Embryonic facial prominence (tissue), 1 donor: Measurements from ENCODE around the gene TUBB2B.
"Not testable (repeated sequence)": the region's sequence is repeated elsewhere in the genome, so short reads cannot be mapped to it uniquely, and the experiment has no call there.

Experiments
- DNase-seq: peaks from one replicate; pipeline ENCODE4 v3.0.0-alpha.2; 2016; ENCODE audit errors: extremely low spot score

The TUBB2B gene

GRCh38 chr6:3258720-3259490, 31.5 kb upstream of the TUBB2B start, which contains the start of gene PSMG4:
TSS of gene PSMG4 (plus strand) at chr6:3258947. CDS start at chr6:3259023, 76 bp downstream.
- DNase-seq = peak; percentile 78

GRCh38 chr6:3258201-3258600, 30.7 kb upstream of the TUBB2B start:
- no peak for DNase-seq

GRCh38 chr6:3253597-3253961, 26.1 kb upstream of the TUBB2B start:
- no peak for DNase-seq

GRCh38 chr6:3252861-3253596, 25.6 kb upstream of the TUBB2B start:
- no peak for DNase-seq

GRCh38 chr6:3252369-3252768, 24.9 kb upstream of the TUBB2B start:
- DNase-seq = no peak

GRCh38 chr6:3251462-3252314, 24.2 kb upstream of the TUBB2B start:
- no peak for DNase-seq

- DNase-seq = no peak
These were observed 22.8 kb upstream of the TUBB2B start for GRCh38 chr6:3250231-3250675.

GRCh38 chr6:3249821-3250220, 22.4 kb upstream of the TUBB2B start:
- DNase-seq = no peak

GRCh38 chr6:3247255-3248146, 20.0 kb upstream of the TUBB2B start:
- DNase-seq = no peak

- no peak for DNase-seq
These were observed 17.8 kb upstream of the TUBB2B start for GRCh38 chr6:3245216-3245615.

GRCh38 chr6:3244832-3245161, 17.3 kb upstream of the TUBB2B start:
- not testable (repeated sequence) for DNase-seq

GRCh38 chr6:3244003-3244831, 16.8 kb upstream of the TUBB2B start:
- DNase-seq = no peak

- no peak for DNase-seq
These were observed 15.3 kb upstream of the TUBB2B start for GRCh38 chr6:3242768-3243167.

- DNase-seq = not testable (repeated sequence)
These were observed 14.3 kb upstream of the TUBB2B start for GRCh38 chr6:3241745-3242144.

GRCh38 chr6:3240595-3240994, 13.1 kb upstream of the TUBB2B start:
- no peak for DNase-seq

- DNase-seq = no peak
These were observed 11.8 kb upstream of the TUBB2B start for GRCh38 chr6:3239110-3239830.

GRCh38 chr6:3237761-3238662, 10.6 kb upstream of the TUBB2B start:
- DNase-seq = no peak

- no peak for DNase-seq
These were observed 8.6 kb upstream of the TUBB2B start for GRCh38 chr6:3236005-3236404.

GRCh38 chr6:3235486-3235885, 8.0 kb upstream of the TUBB2B start:
- no peak for DNase-seq
